GM21786 (cell line): ENCODE measurements around the gene SIN3A.
"Not testable (repeated sequence)": the region's sequence is repeated elsewhere in the genome, so short reads cannot be mapped to it uniquely, and the experiment has no call there.

Experiments
- ATAC-seq: cut with Tn5 transposase; IDR thresholded peaks from one replicate; pipeline ENCODE4 v1.9.1; 2021; ENCODE audit not compliant: unreplicated experiment

SIN3A gene

DNA sequence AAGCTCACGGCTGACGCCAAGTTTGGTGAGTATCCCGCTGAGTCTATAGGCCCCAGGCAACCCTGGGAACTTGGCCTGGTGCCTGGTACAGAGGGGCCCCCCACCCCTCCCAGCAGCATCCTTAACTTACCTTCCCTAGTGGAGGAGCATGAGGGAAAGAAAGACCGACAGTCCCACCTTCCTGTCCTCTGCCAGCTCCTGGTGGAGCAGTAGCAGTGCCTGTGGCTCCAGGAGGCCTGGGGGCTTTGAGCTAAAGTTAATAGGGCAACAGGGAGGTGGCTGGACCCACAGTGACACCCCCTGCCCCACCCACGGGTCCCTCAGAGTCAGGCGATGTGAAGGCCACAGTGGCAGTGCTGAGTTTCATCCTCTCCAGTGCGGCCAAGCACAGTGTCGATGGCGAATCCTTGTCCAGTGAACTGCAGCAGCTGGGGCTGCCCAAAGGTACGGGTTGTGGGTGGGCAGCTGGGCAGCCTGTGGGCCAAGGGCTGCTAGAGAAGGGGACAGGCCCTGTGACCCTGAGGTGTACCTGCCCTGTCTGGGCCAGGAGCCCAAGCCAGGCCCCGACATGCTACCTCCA, 112.7 kb downstream of the SIN3A start:
- no peak for ATAC-seq

DNA sequence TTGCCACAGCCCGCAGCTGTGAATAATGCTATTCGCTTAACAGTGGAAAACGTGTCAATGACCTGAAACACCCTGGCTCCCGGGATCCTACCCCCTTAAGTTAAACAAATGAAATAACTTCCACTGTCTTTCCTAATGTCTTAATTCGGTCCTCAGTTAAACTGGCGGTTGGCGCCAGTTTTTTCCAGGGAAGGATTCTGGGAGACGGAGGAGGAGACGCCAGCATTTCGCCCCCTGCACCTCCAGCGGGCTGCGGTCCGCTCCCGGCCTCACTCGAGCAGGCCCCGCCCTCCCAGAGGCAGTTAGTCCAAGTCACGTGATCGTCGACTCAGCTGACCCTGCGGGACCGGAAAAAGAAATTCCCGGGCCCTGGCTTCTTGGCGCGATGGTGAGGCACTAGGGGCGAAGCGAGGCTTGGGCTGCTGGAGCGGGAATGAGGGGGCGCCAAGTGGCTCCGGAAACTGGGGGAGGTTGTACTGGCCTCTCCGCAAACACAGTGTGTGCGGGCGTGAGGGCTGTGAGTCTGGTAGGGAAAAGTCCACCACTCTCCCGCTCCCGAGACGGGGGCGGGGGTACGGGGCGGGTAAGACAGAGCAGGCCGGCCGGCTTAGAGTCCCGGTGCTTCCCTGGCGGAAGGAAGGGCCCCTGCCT, 115.7 kb downstream of the SIN3A start, which contains the start of gene COMMD4:
COMMD4 (plus strand) TSS at position 359 of the 651 bp plus-strand sequence; CDS start at position 386, 27 bp downstream.
- no peak for ATAC-seq

DNA sequence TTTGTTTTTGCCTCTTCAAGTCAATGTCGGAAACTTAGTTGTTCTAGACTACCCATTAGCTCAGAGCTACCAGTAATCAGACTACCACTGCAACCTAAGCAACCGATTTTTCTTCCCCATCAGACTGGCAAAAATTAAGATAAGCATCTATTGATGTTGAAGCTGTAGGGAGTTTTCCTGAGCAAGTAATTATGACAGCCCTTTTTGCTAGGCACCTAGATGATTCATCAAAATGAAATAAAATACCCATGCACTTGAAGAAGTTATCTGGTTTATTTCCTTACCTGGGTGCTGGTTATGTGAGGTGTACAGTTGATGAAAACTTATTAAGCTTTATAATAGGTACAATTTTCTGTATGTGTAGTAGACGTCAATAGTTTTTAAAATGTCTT, 116.2 kb downstream of the SIN3A start:
- ATAC-seq: no peak

DNA sequence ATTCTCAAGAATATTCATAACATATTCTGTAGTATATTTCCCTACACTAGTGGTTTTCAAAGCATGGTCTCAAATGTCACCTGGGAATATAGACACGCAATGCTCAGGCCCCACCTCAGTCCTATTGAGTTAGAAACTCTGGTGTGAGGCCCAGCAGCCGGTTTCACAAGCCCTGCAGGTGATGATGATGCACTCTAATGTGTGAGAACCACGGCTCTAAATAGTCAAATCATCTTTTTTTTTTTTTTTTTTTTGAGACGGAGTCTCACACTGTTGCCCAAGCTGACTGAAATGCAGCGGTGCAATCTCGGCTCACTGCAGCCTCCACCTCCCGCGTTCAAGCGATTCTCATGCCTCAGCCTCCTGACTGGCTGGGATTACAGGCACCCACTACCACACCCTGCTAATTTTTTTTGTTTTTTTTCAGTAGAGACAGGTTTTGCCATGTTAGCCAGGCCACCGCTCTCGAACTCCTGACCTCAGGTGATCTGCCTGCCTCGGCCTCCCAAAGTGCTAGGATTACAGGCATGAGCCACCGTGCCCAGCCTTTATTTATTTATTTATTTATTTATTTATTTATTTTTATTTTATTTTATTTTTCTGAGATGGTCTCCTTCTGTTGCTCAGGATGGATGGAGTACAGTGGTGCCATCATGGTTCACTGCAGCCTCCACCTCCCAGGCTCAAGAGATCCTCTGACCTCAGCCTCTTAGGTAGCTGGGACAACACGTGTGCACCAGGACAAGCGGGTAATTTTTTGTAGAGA, 117.7 kb downstream of the SIN3A start:
- not testable (repeated sequence) for ATAC-seq

DNA sequence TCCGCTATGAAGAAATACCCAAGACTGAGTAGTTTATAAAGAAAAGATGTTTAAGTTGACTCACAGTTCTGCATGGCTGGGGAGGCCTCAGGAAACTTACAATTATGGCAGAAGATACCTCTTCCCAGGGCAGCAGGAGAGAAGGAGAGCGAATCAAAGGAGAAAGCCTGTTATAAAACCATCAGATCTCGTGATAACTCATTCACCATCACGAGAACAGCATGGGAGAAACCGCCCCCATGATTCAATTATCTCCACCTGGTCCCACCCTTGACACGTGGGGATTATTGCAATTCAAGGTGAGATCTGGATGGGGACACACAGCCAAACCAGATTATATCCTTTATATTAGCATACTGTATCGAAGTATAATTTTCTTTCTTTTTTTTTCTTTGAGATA, 119.4 kb downstream of the SIN3A start:
- not testable (repeated sequence) for ATAC-seq

DNA sequence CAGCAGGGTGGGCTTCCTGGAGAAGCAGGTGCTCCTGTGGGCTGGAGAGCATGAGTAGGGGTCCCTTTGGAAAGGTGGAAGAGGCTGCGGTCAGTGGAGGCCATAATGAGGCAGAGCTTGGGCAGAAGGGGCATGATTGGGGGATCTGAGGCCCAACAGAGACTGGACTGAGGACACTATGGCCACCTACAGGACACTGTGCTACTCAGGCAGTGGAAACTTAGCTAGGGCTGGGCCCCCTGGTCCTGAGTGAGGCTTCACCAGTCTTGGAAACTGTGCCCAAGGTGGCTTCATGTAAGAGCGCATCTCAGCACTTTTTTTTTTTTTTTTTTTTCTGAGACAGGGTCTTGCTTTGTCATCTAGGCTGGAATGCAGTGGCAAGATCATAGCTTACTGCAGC, 121.9 kb downstream of the SIN3A start:
- ATAC-seq: no peak

DNA sequence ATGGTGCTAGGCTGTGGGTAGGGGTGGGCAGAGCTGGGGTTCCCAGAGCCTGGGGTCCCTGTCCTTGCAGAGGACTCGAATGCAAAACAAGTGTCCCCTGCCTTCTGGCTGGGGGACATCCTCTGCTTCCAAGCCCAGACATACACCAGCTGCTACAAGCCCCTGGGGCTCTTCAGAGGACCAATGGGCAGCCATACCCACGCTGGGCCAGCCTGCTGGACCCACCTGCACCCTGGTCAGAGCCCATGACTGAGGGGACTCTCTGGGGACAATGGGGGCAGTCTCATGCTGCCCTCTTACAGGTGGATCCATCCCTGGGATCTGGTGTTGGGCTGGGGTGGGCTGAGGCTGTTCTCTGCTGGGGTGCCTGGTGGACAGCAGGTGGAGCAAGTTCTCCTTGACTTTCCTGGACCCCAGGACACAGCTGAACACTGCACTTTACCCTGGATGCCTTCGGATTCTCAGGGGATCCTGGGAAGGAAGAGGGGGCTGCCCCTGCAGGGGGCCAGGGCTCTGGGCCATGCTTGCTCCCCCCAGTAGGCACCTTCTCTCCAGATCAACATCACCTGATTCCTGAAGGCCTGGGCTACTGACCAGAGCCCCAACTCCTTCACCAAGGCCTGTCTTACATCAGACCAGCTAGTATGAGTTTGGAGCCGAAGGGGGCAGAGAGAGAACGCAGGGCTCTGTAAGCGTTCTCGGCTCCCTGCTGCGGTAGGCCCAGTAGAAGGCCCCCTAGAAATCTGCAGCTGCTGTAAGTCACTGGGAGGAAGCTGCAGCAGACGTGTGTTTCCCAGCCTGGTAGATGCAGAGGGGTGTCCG, 122.8 kb downstream of the SIN3A start:
- ATAC-seq: no peak

DNA sequence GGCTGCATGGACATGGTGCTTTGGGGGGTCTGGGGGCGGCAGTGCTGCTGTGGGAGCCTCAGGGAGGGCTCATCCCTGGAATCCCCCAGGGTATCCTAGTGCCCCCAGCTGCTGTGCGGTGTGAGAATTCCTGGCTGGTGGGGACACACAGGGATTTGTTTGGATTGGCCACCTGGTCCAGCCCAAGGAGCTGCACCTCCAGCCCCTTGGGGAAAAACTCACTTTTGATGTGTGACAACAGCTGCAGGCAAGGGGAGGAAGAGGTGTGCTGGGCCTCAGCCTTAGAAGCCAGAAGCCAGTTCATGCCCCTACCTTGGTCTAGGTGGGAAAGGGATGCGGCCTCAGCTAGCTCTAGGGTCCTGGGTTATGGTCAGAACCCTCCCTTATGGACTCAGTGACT, 124.0 kb downstream of the SIN3A start:
- no peak for ATAC-seq

DNA sequence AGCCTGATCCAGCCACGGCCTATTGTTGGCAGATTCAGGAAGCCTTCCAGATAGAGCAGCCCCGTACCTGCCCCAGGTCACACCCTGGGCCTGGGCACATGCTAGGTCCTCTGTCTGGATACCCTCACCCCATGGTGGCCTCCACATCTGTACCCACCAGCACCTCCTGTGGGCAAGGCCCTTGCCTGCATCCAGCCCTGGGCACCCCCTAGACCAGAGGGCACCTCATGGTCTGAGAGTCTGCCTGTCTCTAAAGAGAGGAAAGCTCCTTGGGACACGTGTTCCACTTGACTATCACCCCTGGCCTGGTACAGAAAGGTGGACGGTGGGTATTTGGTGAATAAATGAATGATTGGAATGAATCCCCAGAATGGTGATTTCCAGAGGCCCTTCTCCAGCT, 124.5 kb downstream of the SIN3A start:
- no peak for ATAC-seq

DNA sequence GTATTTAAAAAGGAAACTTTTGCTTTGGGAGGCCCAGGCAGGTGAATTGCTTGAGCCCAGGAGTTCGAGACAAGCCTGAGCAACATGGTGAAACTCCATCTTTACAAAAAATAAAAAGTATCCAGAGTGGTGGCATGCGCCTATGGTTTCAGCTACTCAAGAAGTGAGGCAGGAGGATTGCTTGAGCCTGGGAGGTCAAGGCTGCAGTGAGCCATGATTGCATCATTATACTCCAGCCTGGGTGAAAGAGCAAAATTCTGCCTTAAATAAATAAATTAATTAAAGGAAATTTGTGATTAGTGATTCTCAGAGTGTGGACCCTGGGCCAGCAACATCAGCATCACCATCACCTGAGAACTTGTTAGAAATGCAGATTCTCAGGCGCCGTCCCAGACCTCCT, 125.6 kb downstream of the SIN3A start:
- ATAC-seq: no peak

DNA sequence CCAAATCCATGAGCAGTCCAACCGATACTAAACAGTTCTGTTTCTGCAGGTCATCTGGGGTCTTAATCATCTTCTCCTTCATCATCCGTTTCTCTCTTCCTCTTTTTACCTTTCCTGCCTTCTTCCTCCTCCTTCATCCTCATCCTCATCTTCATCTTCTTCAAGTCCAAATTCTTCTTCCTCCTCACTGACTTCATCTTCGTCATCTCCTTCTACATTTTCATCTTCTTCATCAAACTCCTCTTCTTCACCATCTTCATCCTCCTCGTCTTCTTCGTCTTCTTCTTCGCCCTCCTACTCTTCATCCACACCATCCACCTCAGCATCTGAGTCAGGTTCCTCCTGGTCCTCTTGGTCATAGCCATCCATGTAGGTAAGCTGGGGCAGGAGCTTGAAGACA, 129.8 kb downstream of the SIN3A start:
- ATAC-seq: no peak
